ENCODE measurements around the gene SLC11A2.

DNA sequence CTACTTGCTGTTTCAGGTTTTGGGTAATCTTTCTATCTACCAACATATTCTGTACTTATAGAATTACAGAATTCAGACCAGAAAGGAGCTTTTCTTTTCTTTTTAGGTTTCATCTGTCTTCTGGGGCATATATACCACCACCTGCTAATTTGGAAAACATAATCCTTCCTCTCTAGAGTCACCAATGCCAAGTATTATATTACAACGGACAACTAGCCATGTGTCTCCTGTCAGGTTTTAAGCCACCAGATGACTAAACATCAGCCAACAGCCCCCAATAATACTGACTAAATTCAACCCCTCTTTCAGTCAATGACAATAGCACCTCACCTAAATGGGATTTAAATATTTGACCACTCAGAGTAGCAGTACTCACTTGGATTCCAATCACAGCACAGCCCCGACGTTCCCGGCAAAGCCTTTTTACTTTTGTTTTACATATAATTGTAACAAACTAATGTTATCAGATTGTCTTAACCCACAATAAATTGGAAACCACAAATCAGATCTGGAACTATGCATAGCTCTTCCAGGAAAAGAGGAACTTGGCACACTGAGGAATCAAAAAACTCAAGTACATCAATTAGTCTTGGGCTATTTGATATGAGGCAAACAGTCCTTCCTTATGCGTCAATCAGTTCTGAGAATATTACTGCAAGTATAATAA lies 13.5 kb downstream of the SLC11A2 start:
- no peak for TF ChIP-seq SUZ12 (IDR thresholded peaks at IDR 0.05; ENCODE audit: extremely low read depth, insufficient read depth, insufficient read length)
- TF ChIP-seq YY1 (IDR thresholded peaks at IDR 0.05; ENCODE audit: insufficient read depth, insufficient read length): no peak
- TF ChIP-seq ZNF274 (IDR thresholded peaks at IDR 0.05; ENCODE audit: low read depth, low read length): no peak
